ENCODE data around the gene TMEM238L.
A peak's percentile ranks its signal among the peaks of the same experiment; 100 is the strongest.
"Not testable (repeated sequence)": the region's sequence is repeated elsewhere in the genome, so short reads cannot be mapped to it uniquely, and the experiment has no call there.

The TMEM238L gene, protein sequence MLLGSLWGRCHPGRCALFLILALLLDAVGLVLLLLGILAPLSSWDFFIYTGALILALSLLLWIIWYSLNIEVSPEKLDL

DNA sequence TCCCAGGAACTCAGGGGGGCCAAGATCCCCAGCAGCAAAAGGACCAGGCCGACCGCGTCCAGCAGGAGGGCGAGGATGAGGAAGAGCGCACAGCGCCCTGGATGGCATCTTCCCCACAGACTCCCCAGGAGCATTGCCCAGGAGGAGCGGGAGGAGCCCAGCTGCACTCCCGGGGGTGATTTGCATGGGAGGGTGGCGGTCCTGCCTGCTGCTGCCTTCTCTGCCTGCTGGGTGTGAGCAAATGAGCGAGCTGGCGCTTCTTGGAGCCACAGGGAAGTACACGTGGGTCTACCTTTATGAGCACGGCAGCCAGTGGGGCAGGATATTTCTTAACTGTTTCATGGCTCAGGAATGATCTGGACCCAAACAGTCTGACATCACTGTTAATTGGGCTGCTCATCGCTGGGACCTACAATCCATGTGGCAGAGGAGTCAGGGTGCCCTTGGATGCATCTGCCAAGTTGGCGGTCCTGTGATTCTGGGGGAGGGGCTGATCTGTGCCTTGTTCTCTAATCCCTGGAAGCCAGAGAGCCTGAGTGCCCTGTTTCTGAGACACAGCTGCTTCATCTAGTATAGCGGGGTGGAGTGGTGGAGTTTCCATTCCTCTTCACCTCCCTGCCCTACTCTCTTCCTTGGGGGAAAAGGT is at the start of gene TMEM238L:
Gene TMEM238L, minus strand, starts transcription at position 270 of the 646 bp plus-strand sequence. Its CDS starts 136 bp downstream, at position 134.
- no peak for FAIRE-seq

DNA sequence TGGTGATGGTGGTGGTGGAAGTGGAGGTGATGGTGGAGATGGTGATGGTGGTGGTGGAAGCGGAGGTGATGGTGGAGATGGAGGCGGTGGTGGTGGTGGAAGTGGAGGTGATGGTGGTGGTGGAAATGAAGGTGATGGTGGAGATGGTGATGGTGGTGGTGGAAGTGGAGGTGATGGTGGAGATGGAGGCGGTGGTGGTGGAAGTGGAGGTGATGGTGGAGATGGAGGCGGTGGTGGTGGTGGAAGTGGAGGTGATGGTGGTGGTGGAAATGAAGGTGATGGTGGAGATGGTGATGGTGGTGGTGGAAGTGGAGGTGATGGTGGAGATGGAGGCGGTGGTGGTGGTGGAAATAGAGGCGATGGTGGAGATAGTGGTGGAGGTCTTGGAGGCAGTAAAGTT is 42.7 kb upstream of the TMEM238L start:
- FAIRE-seq: not testable (repeated sequence)

DNA sequence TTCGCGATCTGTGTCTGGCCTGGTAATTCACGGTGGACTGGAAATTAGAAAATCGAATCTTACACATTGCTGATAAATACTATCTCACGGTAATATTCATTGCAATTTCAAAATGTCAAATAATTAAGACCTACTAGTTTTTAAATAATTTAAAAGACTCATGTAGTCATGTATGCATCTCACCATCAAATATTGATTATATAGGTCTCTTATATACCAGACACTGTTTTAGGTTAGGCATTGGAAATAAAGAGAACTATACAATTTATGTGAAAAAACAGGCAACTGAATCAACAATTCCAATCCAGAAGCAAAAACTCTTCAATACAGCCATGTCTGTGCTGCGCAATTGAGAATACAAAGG is 41.5 kb upstream of the TMEM238L start:
- peak; percentile 57 for FAIRE-seq

DNA sequence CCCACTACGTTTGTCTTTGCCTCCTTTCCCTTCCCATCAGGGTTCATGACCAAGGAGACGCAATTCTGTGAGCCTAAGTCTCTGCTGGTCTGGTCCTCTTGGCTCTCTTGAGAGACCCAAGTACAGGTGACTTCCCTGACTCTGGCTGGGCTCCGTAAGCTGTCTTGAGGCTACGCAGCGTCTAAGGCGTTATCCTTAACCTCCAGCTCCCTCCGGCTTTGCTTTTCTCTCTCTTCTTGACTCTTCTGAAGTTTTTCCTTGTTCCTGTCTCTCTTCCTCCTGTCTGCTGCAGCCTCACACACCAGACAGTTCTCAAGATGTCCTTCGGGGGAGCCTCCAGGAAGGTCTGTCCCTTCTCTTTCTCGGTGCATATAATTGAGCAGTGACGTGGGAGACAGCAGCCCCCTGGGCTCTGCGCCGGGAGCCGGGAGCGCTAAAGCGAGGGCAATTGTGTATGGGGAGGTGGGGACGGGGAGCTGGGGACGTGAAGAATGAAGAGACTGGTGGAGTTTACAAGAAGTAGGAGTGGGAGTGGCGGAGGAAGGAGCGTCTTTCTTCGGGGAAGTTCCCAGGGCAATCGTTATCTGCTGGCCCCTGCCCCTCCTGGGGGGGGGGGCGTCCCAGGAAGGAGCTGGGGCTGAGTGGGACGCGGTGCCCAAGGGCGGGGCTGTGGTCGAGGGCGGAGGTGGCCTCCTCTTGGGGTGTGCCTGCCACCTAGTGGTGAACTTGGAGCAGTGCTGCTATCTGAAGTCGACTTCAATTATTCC is 40.9 kb upstream of the TMEM238L start:
- FAIRE-seq: no peak

DNA sequence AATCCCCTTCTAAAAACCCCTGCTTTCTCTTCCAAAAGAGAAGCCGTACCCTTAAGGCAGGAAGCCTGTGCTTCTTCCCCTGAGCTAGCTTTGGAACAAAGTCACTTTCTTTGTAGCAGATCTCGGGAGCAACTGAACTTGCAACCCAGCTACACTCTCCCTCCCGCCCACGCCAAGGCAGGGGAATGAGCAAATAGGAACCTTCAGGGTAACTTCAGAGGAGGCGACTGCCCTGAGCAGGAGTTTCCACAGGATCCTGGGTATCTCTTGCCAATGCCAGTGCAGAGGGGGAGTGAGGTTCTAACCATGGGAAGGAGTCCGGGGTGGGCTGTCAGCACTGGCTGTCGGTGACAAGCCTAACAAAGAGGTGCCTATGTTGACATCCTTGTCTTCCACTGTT is 39.9 kb upstream of the TMEM238L start:
- no peak for FAIRE-seq

DNA sequence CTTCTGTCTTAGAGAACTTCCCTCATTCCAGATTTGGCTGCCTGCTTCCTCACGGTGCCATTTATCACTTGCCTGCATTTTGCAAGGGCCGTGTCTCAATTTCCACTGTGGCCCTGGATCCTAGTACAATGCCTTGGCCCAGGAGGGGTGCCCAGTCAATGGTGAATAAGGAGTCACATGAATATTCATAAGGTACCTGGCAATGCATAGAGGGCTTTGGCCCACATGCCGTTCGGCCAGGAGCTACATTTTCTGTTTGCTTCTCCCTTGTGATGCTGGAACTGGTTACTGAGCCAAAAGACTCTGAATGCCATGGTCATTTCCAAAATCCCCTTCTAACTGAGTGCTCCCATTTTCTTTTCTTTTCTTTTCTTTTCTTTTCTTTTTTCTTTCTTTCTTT is 38.8 kb upstream of the TMEM238L start:
- FAIRE-seq: no peak

DNA sequence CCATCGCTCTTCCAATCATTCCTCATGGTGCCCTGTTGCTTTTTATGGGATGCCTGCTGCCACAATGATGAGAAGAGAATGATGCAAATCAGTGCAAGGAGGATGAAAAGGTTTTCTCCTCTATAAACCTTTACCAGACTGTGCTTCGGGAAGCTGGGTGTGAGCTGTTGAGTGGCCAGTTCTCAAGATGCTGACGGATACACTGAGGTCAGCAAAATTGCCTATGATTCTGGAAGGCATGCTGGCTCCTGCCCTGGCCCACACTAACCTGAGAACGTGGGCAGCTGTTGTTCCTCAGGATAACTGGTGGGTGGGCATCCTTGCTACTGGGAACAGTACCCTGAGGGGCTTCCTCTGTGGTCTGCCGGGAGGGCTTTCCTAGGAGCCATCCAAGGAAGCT is 34.8 kb upstream of the TMEM238L start:
- FAIRE-seq: no peak

DNA sequence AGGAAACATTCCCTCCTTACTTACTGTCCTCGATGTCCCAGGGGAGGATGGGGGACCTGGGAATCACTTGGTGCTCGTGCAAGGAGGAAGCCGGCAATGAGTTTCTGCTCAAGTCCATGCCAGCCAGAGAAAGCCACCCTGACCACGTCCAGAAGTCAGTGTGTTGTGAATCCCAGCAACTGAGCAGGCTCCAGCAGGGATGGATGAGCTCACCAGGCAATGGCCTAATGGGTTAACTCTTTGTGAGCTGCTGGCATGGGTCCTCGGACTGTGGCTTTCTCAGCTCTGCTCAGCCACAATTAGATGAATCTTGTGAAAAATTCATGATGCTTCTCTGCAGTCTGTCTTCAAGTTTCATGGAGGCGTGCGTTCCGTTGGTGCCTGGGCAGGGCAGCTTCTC is 34.0 kb upstream of the TMEM238L start, which contains the start of gene PIRT:
Gene PIRT, minus strand, starts transcription at position 167 of the 400 bp plus-strand sequence. CDS start 12,442 bp downstream, outside the sequence.
- no peak for FAIRE-seq

DNA sequence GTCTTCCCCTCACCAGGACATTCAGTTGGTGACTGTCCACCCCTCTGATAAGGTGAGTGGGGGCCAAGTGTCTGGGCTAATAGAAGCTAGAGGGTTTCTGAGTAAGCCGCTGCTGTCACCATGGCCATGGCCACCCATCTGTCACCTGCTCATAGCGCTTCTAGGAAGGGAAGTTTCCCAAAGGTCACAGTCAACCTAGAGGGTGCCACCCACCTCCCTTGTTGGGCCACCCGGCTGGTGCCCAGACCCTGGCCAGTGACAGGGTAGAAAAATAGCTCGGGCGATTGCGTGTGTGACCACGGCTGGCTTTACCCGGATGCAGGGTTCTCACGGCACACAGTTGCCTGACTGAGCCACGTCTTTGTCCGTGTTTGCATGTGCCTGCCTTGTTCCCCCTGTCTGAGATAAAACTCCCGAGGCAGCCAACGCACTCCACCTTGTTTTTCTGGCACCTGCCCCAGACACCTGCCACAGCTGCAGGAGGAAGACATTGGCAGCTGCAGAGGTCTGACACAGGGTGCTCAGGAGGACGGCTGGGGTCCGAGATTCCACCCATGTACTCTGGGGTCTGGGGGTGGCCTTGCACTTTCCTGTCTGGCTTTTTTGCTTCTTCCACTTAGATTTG is 33.2 kb upstream of the TMEM238L start:
- no peak for FAIRE-seq

DNA sequence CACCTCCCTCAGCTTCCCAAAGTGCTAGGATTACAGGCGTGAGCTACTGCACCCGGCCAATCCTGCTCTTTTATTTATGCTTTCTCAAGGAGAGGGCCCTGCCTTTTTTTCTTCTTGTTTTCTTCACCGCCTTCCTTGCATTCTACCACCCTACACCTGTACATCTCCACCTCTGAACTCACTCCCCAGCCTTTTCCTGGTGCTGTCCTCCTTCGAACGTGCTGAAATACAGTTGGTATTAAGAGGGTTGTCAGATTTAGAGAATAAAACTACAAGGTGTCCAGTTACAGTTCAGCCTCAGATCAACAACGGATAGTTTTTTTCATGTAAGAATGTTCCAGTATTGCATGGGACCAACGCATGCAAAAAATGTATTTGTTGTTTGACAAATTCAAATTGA is 32.2 kb upstream of the TMEM238L start:
- FAIRE-seq: no peak

DNA sequence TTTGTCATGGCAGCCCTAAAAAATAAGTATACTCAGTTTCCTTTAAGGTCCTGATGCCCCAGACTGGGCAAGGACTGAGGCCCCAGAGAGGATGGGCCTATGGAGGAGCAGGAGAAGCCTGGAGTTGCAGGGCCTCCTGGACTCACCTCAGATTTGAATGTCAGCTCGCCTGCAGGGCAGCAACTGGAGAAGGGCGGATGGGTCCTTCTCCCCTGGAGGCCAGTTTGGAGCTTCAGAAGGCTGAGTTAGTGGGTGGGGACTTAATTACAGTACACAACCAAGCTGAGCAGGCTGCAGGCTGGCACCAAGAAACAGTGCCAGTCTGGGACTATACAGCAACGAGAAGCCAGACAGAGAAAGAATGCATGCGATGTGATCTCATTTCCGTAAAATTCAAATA is 27.8 kb upstream of the TMEM238L start:
- no peak for FAIRE-seq

DNA sequence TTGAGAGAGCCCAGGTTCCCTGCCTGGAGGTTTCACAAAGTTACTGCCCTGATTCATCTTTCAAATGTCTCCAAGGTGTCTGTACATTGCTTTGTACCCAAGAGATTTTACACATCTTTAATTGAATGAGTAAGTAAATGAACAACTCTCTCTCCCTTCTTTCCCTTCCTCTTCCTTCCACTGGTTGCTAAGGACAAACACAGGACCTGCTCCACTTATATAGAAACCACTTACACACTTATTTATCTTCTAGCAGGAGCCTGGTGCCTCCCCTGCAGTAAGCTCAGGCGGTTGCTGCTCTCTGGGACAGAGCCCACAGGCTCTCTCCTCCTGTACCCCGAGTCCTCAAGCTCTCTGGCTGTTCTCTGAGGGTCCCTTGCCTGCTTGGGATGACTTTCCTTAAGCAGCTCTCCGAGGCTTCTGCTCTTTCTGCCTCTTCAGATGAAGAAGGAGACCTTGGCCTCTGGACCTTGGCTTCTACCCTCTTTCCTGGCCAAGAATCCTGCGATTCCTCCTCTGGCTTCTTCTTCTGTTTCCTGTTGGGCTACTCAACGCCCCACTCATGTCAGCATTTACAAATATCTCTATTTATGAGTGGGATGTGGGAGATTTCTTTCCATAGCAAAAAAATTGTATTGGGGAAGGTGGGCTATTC is 24.1 kb upstream of the TMEM238L start:
- FAIRE-seq: no peak

DNA sequence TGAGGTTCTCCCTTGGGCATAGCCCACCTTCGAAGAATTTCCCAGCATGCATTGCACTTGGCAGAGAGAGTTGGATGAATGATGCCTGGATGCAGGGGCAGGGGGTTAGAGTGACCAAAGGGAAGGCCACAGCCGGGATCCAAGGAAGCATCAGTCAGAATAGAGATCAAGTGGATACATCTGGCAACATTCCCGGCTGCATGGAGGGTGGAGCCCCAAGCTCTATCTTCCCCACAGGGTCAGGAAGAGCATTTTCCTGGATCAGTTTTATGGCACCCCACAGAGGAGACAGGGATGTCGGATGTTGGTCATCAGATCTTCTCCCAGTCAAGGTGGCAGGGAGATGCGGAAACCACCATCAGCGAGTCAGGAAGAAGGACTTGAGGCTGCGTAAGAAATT is 21.0 kb upstream of the TMEM238L start:
- no peak for FAIRE-seq

DNA sequence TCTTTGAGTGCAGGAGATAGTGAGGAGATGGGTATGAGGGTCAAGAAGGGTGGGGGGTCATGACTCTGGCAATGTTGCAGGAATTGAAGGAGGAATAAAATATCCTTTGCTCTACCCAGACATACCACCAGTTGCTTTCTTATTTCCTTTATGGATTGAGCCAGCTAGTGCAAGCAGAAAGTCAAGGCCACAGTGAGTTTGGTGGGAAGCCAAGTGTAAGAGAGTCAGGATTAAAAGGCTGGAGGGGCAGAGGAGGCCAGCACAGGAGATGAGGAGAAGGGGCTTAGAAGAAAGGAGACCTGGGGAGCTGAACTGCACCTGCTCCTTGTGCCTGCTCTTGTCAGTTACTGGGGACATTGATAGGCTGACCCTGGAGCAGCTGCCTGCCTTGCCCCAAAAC is 17.9 kb upstream of the TMEM238L start:
- no peak for FAIRE-seq

DNA sequence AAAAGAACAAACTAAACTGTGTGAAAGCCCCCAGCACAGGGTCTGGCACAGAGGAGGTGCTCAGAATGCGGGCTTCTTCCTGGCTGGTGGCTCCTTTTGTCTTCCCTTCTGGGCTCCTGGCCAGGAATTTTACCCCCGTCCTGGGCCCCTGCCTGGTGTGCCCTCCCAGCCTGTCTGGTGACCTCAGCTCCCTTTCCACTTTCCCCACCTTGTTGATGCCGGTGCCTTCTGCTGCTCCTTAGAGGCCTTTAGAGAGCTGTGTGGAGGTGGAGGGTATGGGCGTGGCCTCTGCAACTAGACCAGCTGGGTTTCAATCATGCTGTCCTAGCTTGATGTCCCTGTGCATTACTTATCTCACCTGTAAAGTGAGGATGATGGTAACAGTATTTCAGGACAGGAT is 17.2 kb upstream of the TMEM238L start:
- no peak for FAIRE-seq

DNA sequence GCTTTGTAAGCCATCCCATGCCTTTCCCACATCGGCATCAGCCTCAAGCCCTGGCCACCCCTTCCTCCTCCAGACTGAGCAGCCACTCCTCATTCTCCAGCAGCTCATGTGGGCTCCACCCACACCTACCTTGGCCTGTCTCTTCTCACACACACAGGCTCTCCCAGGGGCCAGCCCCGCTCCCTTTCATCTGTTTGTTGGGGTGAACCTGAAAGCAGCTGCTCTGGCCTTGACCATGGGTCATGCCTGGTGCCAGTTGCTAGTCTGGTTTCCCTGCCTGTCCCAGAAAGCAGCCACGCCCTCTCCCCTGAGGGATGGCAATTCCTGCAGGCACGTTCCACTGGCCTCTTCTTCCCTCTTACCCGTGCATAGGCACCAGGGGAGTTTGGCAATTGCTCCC is 11.4 kb upstream of the TMEM238L start:
- no peak for FAIRE-seq

DNA sequence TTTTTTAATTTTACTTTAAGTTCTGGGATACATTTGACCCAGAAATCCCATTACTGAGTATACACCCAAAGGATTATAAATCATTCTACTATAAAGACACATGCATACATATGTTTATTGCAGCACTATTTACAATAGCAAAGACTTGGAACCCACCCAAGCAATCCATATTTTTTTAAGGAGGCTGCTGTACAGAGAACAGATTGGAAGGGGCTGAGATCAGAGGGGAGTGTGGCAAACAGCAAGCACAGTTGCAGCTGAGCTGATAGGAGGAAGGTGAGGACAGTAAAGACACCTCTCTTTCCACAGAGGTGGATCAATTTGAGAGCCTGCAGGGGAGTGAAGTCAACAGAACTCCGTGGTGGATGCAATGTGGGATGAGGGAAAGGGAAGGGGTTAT is 10.2 kb upstream of the TMEM238L start:
- no peak for FAIRE-seq

DNA sequence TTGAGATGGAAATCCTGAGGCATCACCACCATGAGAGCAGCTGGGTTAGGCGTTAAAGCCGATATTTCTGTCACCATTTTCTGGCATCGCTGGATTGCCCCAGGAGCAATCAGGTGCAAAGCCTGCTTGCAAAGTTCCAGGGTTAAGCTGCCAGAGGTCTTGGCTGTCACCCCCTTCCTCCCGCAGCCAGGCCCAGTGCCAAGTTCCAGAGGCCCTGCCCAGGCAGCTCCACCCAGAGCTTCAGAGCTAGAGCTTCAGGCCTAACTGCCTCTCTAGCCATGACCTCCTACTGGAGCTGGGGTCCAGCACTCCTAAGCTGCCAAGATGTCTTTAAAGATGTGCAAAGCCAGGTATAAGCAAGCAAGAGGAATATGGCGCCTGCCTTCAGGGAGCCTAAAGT is 8.8 kb upstream of the TMEM238L start:
- FAIRE-seq: no peak

DNA sequence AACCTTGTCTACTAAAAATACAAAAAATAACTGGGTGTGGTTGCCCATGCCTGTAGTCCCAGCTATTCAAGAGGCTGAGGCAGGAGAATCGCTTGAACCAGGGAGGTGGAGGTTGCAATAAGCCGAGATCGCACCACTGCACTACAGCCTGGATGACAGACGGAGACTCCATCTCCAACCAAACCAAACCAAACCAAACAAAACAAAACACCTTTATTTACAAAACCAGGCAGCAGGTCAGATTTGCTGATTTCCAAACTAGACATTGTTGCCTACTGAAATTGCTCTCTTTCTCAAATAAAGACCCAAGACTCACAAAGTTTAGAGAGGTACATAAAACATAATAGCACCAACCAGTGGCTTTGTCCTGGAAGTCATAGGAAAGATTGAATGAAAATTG is 5.7 kb upstream of the TMEM238L start:
- no peak for FAIRE-seq

DNA sequence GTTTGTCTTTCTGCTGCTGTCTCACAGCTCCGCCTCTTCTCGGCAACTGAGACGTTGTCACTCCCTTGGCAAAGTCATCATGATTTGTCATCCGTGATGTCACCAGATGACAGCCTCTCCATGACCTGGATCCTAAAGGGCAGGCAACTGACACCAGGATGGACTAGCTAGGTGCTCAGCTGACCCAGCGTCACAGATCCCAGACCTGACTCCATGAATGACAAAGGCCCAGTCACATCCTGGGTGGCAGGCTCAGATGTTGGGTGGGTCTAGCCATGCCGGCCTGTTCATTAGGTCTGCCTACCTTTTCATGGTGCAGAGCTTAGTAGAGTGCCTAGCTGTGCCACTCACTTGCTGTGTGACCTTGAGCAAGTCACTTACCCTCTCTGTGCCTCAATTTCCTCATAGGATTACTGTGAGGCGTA is 3.8 kb upstream of the TMEM238L start:
- FAIRE-seq: no peak

DNA sequence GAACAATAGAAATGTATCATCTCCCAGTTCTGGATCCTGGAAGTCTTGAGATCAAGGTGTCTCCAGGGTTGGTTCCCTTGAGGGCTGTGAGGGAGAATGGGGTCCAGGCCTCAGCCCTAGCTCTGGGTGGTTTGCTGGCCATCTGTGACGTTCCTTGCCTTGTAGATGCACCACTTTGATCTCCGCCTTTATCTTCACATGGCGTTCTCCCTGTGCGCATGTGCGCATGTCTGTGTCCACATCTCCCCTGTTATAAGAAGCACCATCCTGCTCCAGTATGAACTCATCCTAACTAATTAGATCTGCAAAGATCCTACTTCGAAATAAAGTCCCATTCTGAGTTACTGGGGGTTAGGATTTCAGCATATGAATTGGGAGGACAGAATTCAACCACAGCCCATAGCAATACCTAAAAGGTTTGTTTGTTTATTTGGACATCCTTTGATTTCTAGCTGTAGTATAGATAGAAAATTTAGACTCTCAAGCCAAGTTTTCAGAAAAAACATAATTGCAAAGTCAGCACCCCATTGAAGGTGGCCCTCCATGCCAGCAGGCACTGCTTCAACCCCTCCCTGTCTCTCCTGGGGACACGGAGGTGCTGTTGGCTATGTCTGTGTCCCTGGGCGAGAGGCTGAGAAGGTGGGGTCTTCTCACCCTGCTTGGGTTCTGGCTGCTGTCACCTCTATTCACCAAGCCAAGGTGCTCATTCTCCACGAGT is 2.8 kb upstream of the TMEM238L start:
- no peak for FAIRE-seq

DNA sequence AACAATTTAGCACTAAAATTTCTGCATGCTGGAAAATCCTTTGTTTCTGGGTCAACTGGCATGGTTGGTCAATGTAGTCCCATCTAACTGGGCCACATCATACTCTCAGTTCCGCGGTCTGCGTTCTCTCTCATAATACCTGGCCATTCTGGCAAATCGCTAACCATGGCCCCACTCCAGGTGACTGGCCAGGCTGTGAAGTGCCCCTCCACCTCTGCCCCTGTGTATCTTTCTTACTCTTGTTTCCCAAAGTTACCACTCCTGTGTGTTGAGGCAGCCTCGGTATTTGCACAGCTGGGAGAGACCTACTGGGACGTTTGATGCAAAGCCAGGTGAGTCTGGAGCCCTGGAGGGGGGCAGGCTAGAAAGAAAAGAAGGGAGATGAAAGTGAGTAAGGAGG is 2.0 kb upstream of the TMEM238L start:
- FAIRE-seq: no peak

DNA sequence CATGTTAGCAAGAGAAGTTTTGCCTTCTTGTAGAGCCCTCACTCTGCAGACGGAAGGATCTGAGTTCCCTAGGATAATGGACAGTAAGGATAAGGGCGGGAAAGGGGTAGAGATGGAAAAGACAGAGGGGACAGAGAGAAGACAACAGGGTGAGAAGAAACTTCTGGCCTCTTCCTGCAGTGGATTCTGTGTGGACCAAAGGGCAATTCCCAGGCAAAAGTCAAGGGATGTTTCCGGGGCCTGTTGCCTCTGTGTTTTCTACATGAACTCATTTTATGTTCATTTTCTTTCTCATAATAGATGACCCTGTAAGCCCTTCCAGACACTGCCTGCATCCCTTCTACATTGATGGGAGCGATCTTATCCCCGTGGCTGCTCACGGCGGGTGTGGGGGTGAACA is 647 bp upstream of the TMEM238L start:
- FAIRE-seq: no peak

Measured in colon (tissue), 2 donors.